ACC112 (cell line): ENCODE measurements around the gene ZMIZ1.

ENCODE experiments used
- H2AFZ ChIP-seq: fragments of 200-600 bp; sonication (generic); one replicate; pipeline ENCODE4 v1.6.0; 2017; ENCODE audit warnings: antibody characterized with exemption, low read length; ENCODE audit not compliant: unreplicated experiment
- H3K27ac ChIP-seq: fragments of 200-600 bp; sonication (generic); 2 replicates; pipeline ENCODE4 v1.5.1; 2014; ENCODE audit warnings: low read depth, mild to moderate bottlenecking, antibody characterized with exemption, low read length, moderate library complexity
- H3K27me3 ChIP-seq: fragments of 200-600 bp; sonication (generic); 2 replicates; pipeline ENCODE4 v1.6.1; 2014; ENCODE audit warnings: mild to moderate bottlenecking, antibody characterized with exemption, low read length, moderate library complexity, mixed read lengths; ENCODE audit not compliant: insufficient read depth
- H3K36me3 ChIP-seq: fragments of 200-600 bp; sonication (generic); 2 replicates; pipeline ENCODE4 v1.6.1; 2016; ENCODE audit warnings: mild to moderate bottlenecking, antibody characterized with exemption, low read length, moderate library complexity, mixed read lengths; ENCODE audit not compliant: insufficient read depth
- H3K4me1 ChIP-seq: fragments of 200-600 bp; sonication (generic); one replicate; pipeline ENCODE4 v1.6.1; 2016; ENCODE audit warnings: low read length, mixed read lengths; ENCODE audit not compliant: insufficient read depth, unreplicated experiment, control insufficient read depth
- H3K4me3 ChIP-seq: fragments of 200-600 bp; sonication (generic); 2 replicates; pipeline ENCODE4 v1.5.1; 2014; ENCODE audit warnings: mild to moderate bottlenecking, low read depth, low read length
- H3K79me2 ChIP-seq: fragments of 200-600 bp; sonication (generic); one replicate; pipeline ENCODE4 v1.6.0; 2016; ENCODE audit warnings: low read length; ENCODE audit not compliant: control insufficient read depth, unreplicated experiment, insufficient read depth

ZMIZ1 gene

GRCh38 chr10:79209340-79209739, 140.6 kb downstream of the ZMIZ1 start:
- H3K4me3 ChIP-seq = no peak overlapping the region

GRCh38 chr10:79209831-79210230, 141.1 kb downstream of the ZMIZ1 start:
- Histone ChIP-seq H3K4me3 (no peak overlapping the region), H3K27ac (no peak overlapping the region), H2AFZ (no peak overlapping the region), H3K4me1 (no peaks in the 10 kb centered on the region), H3K79me2 (no peaks in the 10 kb centered on the region), H3K36me3 (peaks cover 13% of the 10 kb centered on the region; the same call in 1 of the 2 replicates), H3K27me3 (no peaks in the 10 kb centered on the region)

More at GRCh38 chr10:79209340-79209739, 140.6 kb downstream of the ZMIZ1 start:
- Histone ChIP-seq H3K36me3 (peaks cover 13% of the 10 kb centered on the region; the same call in 1 of the 2 replicates), H3K27ac (no peak overlapping the region), H3K4me1 (no peaks in the 10 kb centered on the region), H3K79me2 (no peaks in the 10 kb centered on the region), H3K27me3 (no peaks in the 10 kb centered on the region), H2AFZ (no peak overlapping the region)

- Histone ChIP-seq H3K27me3 (no peaks in the 10 kb centered on the region), H3K36me3 (peaks cover 13% of the 10 kb centered on the region; the same call in 1 of the 2 replicates), H3K4me3 (no peak overlapping the region), H3K4me1 (no peaks in the 10 kb centered on the region), H3K27ac (no peak overlapping the region), H3K79me2 (no peaks in the 10 kb centered on the region), H2AFZ (no peak overlapping the region)
Observed at GRCh38 chr10:79210672-79211071, 141.9 kb downstream of the ZMIZ1 start.

GRCh38 chr10:79211616-79212015, 142.8 kb downstream of the ZMIZ1 start:
- H2AFZ ChIP-seq = no peak overlapping the region
- no peak overlapping the region for H3K27ac ChIP-seq
- no peaks in the 10 kb centered on the region for H3K27me3 ChIP-seq
- no peak overlapping the region for H3K4me3 ChIP-seq
- no peaks in the 10 kb centered on the region for H3K79me2 ChIP-seq
- no peaks in the 10 kb centered on the region for H3K4me1 ChIP-seq
- H3K36me3 ChIP-seq = peaks cover 20% of the 10 kb centered on the region; the same call in 1 of the 2 replicates

- no peaks in the 10 kb centered on the region for H3K27me3 ChIP-seq
- no peaks in the 10 kb centered on the region for H3K79me2 ChIP-seq
- no peaks in the 10 kb centered on the region for H3K4me1 ChIP-seq
- peaks cover 28% of the 10 kb centered on the region; the same call in 1 of the 2 replicates for H3K36me3 ChIP-seq
- no peak overlapping the region for H3K4me3 ChIP-seq
- H2AFZ ChIP-seq = no peak overlapping the region
- no peak overlapping the region for H3K27ac ChIP-seq
Observed at GRCh38 chr10:79215531-79215930, 146.8 kb downstream of the ZMIZ1 start.

- Histone ChIP-seq H3K79me2 (no peaks in the 10 kb centered on the region), H3K27ac (no peak overlapping the region), H2AFZ (no peak overlapping the region), H3K27me3 (no peaks in the 10 kb centered on the region), H3K4me3 (no peak overlapping the region), H3K36me3 (peaks cover 21% of the 10 kb centered on the region; the same call in 1 of the 2 replicates), H3K4me1 (peaks cover 12% of the 10 kb centered on the region)
Observed at GRCh38 chr10:79219322-79219957, 150.7 kb downstream of the ZMIZ1 start.

- H3K4me1 ChIP-seq = peaks cover 12% of the 10 kb centered on the region
- H3K27ac ChIP-seq = no peak overlapping the region
- peaks cover 21% of the 10 kb centered on the region; the same call in 1 of the 2 replicates for H3K36me3 ChIP-seq
- H3K4me3 ChIP-seq = no peak overlapping the region
- H3K27me3 ChIP-seq = no peaks in the 10 kb centered on the region
- no peaks in the 10 kb centered on the region for H3K79me2 ChIP-seq
- no peak overlapping the region for H2AFZ ChIP-seq
Observed at GRCh38 chr10:79220307-79220706, 151.5 kb downstream of the ZMIZ1 start.

GRCh38 chr10:79221110-79222051, 152.6 kb downstream of the ZMIZ1 start:
- Histone ChIP-seq H3K79me2 (no peaks in the 10 kb centered on the region), H3K4me3 (no peak overlapping the region), H2AFZ (no peak overlapping the region), H3K27ac (no peak overlapping the region), H3K27me3 (no peaks in the 10 kb centered on the region), H3K36me3 (peaks cover 17% of the 10 kb centered on the region; the same call in 1 of the 2 replicates), H3K4me1 (peaks cover 12% of the 10 kb centered on the region)

- Histone ChIP-seq H3K27ac (no peak overlapping the region), H2AFZ (no peak overlapping the region), H3K79me2 (no peaks in the 10 kb centered on the region), H3K4me3 (no peak overlapping the region), H3K27me3 (no peaks in the 10 kb centered on the region), H3K36me3 (peaks cover 19% of the 10 kb centered on the region; the same call in 1 of the 2 replicates), H3K4me1 (peaks cover 12% of the 10 kb centered on the region)
Observed at GRCh38 chr10:79222186-79222585, 153.4 kb downstream of the ZMIZ1 start.

- peaks cover 12% of the 10 kb centered on the region for H3K4me1 ChIP-seq
- H3K27me3 ChIP-seq = no peaks in the 10 kb centered on the region
- no peak overlapping the region for H2AFZ ChIP-seq
- H3K79me2 ChIP-seq = no peaks in the 10 kb centered on the region
- H3K36me3 ChIP-seq = peaks cover 17% of the 10 kb centered on the region; the same call in 1 of the 2 replicates
- no peak overlapping the region for H3K27ac ChIP-seq
- H3K4me3 ChIP-seq = no peak overlapping the region
Observed at GRCh38 chr10:79223091-79224048, 154.6 kb downstream of the ZMIZ1 start.
